GM12891 (cell line): Measurements from ENCODE around the gene MXD1.

Experiments used
- PAX5 ChIP-seq: IDR thresholded peaks from 2 replicates; pipeline ENCODE4 v1.6.1; 2011; ENCODE audit warnings: low read length, moderate library complexity, mild to moderate bottlenecking; ENCODE audit not compliant: insufficient read depth, severe bottlenecking
- POLR2A ChIP-seq: IDR thresholded peaks from 2 replicates; pipeline ENCODE4 v1.6.1; 2011; ENCODE audit warnings: low read depth, low read length, control low read depth
- POLR2AphosphoS5 ChIP-seq: IDR thresholded peaks from 2 replicates; pipeline ENCODE4 v1.6.1; 2011; ENCODE audit warnings: low read depth, low read length, control low read depth
- SPI1 ChIP-seq: IDR thresholded peaks from 2 replicates; pipeline ENCODE4 v1.6.1; 2011; ENCODE audit warnings: low read depth, low read length, control low read depth
- TAF1 ChIP-seq: IDR thresholded peaks from 2 replicates; pipeline ENCODE4 v1.6.1; 2011; ENCODE audit warnings: low read depth, low read length, control low read depth

GRCh38 chr2:69890881-69891280, 24.0 kb upstream of the MXD1 start:
- TF ChIP-seq POLR2A (no peak), POLR2AphosphoS5 (no peak), PAX5 (no peak), TAF1 (no peak), SPI1 (no peak)
